ENCODE results near the gene NPPA. TPM values are rescaled to one million over a fixed set of nuclear protein-coding genes. Genes with fewer than 3 reads are reported as not detected.

Gene NPPA
- polyA plus RNA-seq, 1 of the 3 experiments (the other 2 are of a cell fraction): not detected

DNA sequence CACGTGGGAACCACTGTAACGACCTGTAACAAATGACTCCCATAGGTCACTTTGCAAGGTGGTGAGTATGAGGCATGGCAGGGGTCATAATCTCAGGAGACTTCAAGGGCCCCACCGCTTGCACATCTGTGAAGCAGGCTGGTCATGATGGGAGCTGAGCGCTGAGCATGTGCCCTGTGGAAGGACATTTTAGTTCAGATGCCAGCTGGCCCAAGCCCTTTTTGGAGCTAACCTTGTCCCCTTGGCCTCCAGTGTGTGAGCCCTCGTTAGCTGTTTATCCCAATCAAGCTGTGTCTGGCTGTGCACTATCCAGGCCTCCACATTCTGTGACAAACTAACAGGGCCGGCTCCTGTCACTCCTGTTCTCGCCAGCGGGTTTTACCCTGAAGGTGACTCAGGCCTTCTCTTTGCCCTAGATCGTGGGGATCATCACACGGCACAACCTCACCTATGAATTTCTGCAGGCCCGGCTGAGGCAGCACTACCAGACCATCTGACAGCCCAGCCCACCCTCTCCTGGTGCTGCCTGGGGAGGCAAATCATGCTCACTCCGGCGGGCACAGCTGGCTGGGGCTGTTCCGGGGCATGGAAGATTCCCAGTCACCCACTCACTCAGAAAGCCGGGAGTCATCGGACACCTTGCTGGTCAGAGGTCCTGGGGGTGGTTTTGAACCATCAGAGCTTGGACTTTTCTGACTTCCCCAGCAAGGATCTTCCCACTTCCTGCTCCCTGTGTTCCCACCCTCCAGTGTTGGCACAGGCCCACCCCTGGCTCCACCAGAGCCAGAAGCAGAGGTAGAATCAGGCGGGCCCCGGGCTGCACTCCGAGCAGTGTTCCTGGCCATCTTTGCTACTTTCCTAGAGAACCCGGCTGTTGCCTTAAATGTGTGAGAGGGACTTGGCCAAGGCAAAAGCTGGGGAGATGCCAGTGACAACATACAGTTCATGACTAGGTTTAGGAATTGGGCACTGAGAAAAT is 7.6 kb downstream of the NPPA start (continued):
- TF ChIP-seq JUND (IDR thresholded peaks at IDR 0.05) (no peak), ELF1 (IDR thresholded peaks at IDR 0.05) (no peak), GABPA (IDR thresholded peaks at IDR 0.05; ENCODE audit: low read depth) (no peak)

DNA sequence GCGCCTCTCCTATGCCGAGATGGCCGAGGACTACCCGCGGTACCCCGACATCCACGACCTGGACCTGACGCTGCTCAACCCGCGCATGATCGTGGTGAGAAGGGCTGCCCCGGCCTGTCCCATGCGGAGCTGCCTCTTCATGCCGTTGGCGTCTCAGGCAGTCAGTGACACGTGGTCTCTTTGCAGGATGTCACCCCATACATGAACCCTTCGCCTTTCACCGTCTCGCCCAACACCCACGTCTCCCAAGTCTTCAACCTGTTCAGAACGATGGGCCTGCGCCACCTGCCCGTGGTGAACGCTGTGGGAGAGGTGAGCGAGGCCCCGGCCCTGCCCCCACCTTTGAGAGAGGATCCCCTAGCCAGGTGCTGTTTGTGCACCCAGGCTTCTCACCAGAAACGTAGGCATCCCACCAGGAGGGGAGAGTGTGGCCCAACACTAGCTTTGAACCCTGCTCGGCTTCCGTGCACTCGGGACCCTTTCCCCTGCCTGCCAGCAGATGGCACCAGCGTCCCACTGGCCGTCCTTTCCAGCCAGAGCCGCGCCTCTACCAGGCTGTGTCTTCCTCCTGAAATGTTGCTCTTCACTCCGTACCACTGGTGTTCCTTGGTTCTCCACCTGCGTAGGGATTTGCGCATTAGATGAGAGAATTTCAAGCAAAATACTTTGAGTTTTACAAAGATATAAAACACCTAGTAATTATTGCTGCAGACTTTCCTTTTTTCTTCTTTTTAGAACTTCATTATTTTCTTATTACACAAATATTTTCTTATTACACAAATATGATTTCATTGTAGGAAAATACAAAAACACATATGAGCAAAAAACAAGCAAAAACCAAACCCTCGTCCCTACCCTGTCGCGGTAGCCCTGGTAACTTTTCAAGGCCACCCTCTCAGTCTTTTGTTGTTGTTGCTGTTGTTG is 9.0 kb downstream of the NPPA start:
- Histone ChIP-seq H3K9ac (no peak overlapping the region), H3K4me1 (ENCODE audit: control insufficient read depth in 1 of 2, insufficient read depth in 2 of 2, low read depth in 1 of 2, low read length in 1 of 2) (peaks cover 0 to 26% of the 10 kb centered on the region in 2 experiments; a peak in 2 of 4 replicates), H3K4me3 (ENCODE audit: low read depth in 2 of 2, low read length in 1 of 2) (peak overlapping the region in 1 of 2 experiments; percentile 36; a peak in 1 of 4 replicates), H3K36me3 (replicated peaks in 1 of 2; ENCODE audit: control insufficient read depth in 1 of 2, insufficient read depth in 2 of 2, low read length in 1 of 2) (peaks cover 47 to 80% of the 10 kb centered on the region in 2 experiments), H3K27ac (ENCODE audit: low read depth in 2 of 2, low read length in 1 of 2) (no peak overlapping the region; a peak in 1 of 4 replicates), H3F3A (replicated peaks; ENCODE audit: insufficient read depth) (no peaks in the 10 kb centered on the region), H3K4me2 (no peak overlapping the region), H3K9me3 (no peaks in the 10 kb centered on the region), H3K27me3 (ENCODE audit: insufficient read depth) (no peaks in the 10 kb centered on the region), H2AFZ (ENCODE audit: low read depth) (no peak overlapping the region), H4K20me1 (ENCODE audit: insufficient read depth) (peaks cover 4% of the 10 kb centered on the region; the same call in 1 of the 2 replicates), H3K79me2 (ENCODE audit: insufficient read depth) (no peaks in the 10 kb centered on the region), H3K9me2 (no peaks in the 10 kb centered on the region)
- WGBS (ENCODE audit: low lambda C conversion rate): 58% methylated on average over 38 of the region's 40 CpGs
- DNase-seq: peak; percentile 93
- TF ChIP-seq RAD21 (IDR thresholded peaks at IDR 0.05; ENCODE audit: low read length): peak; percentile 99
- TF ChIP-seq RCOR1 (IDR thresholded peaks at IDR 0.05; ENCODE audit: low read length): 0 out of 2 replicates have a peak, but pooled peaks have one; percentile 30
- no peak for TF ChIP-seq EZH2phosphoT487 (IDR thresholded peaks at IDR 0.05; ENCODE audit: borderline replicate concordance, low read depth)
- TF ChIP-seq CHD2 (IDR thresholded peaks at IDR 0.05; ENCODE audit: low read length, partially characterized antibody): peak; percentile 55
- TF ChIP-seq, protein P1, sequence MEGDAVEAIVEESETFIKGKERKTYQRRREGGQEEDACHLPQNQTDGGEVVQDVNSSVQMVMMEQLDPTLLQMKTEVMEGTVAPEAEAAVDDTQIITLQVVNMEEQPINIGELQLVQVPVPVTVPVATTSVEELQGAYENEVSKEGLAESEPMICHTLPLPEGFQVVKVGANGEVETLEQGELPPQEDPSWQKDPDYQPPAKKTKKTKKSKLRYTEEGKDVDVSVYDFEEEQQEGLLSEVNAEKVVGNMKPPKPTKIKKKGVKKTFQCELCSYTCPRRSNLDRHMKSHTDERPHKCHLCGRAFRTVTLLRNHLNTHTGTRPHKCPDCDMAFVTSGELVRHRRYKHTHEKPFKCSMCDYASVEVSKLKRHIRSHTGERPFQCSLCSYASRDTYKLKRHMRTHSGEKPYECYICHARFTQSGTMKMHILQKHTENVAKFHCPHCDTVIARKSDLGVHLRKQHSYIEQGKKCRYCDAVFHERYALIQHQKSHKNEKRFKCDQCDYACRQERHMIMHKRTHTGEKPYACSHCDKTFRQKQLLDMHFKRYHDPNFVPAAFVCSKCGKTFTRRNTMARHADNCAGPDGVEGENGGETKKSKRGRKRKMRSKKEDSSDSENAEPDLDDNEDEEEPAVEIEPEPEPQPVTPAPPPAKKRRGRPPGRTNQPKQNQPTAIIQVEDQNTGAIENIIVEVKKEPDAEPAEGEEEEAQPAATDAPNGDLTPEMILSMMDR (IDR thresholded peaks at IDR 0.05): peak; percentile 97
- peak; percentile 98 for TF ChIP-seq SMC3 (IDR thresholded peaks at IDR 0.05; ENCODE audit: low read depth, low read length)
- 0 out of 2 replicates have a peak, but pooled peaks have one; percentile 9 for TF ChIP-seq POLR2AphosphoS5 (IDR thresholded peaks at IDR 0.05; ENCODE audit: low read depth, low read length)
- no peak for TF ChIP-seq SIN3A (IDR thresholded peaks at IDR 0.05; ENCODE audit: borderline replicate concordance, low read depth, low read length)
- ChIA-PET CTCF (interaction anchor here (0.6 to 15.4 kb wide), 37 partner anchors 9 to 444 kb away, joined by 3 to 316 read pairs (median 5); partner anchors contain the start of genes CLCN6, MFN2, MTHFR and NPPA), POLR2A (interaction anchor here (2.8 kb wide), 1 partner anchor 70 kb away, joined by 17 read pairs; no protein-coding TSS in a partner anchor)

Measured in SK-N-SH (cell line).